GM12873 (cell line): ENCODE results near the gene VPS50.

Experiments
- CTCF ChIP-seq: IDR thresholded peaks from 2 replicates; pipeline ENCODE4 v1.5.1; 2012; ENCODE audit warnings: low read depth, mild to moderate bottlenecking, moderate library complexity, low read length, control low read depth; ENCODE audit not compliant: insufficient read depth; ENCODE audit errors: missing control alignments

The VPS50 gene

DNA sequence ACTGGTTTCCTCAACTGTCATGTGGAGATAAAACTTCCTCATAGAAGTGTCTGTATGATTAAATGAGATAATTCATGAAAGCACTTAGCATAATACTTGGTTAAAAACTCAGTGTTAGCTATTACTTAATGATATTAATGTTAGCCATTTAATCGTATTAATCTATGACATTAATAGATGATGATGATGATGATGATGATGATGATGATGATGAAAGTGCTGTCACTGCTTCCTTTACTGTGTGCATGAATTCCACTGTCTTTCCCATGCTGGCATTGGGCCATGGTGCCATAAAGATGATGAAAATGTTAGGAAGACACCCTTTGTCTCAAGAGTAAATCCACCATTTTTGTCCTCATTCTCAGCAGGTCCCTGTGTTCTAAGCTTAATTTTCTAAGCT, 75.8 kb downstream of the VPS50 start:
- TF ChIP-seq CTCF, result no peak

DNA sequence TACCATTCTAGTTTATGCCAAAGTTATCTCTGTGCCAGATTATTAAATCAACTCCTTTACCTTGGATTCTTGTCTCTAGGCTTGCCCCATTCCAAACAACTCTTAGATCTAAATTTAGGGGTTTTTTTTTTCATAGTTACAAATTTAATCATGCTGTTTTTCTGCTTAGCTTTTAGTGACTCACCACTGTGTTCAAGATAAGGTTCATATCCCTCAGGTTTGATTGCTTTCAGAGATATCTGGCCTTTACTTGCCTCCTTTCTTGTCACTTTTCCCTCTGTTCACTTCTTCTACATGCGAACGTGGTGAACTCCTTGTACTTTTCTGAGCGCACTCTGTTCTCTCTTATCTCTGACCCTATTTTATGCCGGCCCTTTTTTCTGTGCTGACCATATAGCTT, 78.2 kb downstream of the VPS50 start:
- no peak for TF ChIP-seq CTCF

DNA sequence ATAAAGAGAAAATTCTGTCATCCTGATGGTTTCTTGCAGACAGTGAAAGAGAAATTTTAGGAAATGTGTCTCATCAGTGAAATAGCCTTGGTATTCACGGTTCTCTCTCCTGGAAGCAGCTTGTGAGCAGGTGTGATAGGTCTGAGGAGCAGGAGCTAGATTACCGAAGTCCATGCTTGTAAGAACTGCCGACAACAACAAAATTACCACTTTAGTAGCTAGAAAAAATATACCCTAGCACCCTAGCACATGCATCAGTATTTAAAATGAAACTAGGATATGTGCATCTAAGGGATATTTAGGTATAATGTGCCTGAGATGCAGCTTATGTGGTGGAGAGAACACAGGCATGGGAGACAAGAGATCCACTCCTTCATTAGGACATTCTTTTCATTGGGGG, 82.3 kb downstream of the VPS50 start:
- no peak for TF ChIP-seq CTCF

DNA sequence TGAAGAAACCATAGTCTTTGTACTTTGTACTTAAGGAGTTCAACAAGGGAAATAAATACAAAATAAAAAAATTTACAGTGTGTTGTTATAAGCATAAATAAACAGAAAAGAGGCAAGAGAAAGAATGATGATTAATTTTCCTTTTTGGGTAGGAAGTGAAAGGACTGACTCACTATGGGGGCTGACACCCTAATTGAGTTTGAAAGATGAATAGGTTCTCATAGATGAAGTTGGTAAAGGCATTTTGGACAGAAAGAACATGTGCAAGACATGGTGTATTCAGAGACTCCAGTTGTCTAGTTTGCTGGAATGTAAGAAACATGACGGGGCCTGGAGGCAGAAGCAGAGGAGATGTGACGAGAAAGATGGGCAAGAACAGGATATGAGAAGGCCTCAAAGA, 83.7 kb downstream of the VPS50 start:
- no peak for TF ChIP-seq CTCF

- TF ChIP-seq CTCF, result no peak
Observed at GRCh38 chr7:93316730-93317129, 84.6 kb downstream of the VPS50 start.

DNA sequence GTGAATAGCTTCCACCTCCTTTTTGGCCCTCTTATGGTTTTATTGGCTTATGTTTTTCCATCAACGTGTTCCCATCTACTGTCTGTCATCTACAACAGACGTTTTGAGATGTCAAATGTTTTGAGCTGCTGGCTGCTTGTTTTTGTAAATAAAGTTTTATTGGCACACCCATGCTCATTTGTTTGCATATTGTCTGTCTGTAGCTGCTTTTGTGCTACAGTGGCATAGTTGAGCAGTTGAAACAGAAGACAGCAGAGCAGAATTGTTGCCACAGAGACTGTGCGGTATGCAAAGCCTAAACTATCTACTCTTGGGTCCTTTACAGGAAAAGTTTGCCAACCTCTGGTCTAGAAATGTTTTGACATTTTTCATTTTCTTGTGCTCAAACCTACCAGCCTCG, 88.7 kb downstream of the VPS50 start:
- no peak for TF ChIP-seq CTCF

- TF ChIP-seq CTCF, result no peak
Observed at GRCh38 chr7:93327006-93327633, 95.0 kb downstream of the VPS50 start.
